MM.1S (cell line): Measurements from ENCODE around the gene LYG2.

ENCODE experiments used
- EZH2 ChIP-seq: fragments of 300-600 bp; sonication (generic); optimal IDR thresholded peaks from 2 replicates; pipeline ENCODE3; 2017; ENCODE audit warnings: low read depth, mild to moderate bottlenecking, antibody characterized with exemption, low read length, mixed read lengths
- TF ChIP-seq, protein P1 (sequence below): fragments of 300-600 bp; sonication (generic); IDR thresholded peaks from 2 replicates; pipeline ENCODE4 v1.5.1; 2016; ENCODE audit warnings: antibody characterized with exemption, low read length, mixed read lengths

DNA sequence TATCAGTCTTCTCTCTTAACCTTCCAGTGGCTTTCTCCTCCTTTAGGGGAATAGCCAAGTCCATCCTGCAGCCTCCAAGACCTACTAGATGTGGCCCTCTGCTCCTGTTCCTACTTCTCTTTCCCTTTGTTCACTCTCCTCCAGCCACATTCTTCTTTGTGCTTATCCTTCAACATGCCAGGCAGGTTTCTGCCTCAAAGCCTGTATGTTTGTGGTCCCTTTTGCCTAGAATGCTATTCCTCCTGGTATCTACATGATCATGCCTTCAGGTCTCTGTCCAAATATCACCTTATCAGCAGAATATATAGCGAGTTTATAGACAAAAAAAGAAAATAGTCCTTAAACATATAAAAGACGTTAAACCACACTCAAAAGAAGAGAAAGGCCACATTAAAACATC, 5.5 kb downstream of the LYG2 start:
- TF ChIP-seq, protein P1, sequence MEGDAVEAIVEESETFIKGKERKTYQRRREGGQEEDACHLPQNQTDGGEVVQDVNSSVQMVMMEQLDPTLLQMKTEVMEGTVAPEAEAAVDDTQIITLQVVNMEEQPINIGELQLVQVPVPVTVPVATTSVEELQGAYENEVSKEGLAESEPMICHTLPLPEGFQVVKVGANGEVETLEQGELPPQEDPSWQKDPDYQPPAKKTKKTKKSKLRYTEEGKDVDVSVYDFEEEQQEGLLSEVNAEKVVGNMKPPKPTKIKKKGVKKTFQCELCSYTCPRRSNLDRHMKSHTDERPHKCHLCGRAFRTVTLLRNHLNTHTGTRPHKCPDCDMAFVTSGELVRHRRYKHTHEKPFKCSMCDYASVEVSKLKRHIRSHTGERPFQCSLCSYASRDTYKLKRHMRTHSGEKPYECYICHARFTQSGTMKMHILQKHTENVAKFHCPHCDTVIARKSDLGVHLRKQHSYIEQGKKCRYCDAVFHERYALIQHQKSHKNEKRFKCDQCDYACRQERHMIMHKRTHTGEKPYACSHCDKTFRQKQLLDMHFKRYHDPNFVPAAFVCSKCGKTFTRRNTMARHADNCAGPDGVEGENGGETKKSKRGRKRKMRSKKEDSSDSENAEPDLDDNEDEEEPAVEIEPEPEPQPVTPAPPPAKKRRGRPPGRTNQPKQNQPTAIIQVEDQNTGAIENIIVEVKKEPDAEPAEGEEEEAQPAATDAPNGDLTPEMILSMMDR = no peak
- TF ChIP-seq EZH2 = no peak
